NCI-H2227 treated with DMSO at 0.1 percent for 48 hours (cell line): Measurements from ENCODE around the gene JAKMIP3.

Experiments used
- DNase-seq: peaks from one replicate; lab custom pipeline; 2025; lab: John Stamatoyannopoulos, UW

The JAKMIP3 gene

DNA sequence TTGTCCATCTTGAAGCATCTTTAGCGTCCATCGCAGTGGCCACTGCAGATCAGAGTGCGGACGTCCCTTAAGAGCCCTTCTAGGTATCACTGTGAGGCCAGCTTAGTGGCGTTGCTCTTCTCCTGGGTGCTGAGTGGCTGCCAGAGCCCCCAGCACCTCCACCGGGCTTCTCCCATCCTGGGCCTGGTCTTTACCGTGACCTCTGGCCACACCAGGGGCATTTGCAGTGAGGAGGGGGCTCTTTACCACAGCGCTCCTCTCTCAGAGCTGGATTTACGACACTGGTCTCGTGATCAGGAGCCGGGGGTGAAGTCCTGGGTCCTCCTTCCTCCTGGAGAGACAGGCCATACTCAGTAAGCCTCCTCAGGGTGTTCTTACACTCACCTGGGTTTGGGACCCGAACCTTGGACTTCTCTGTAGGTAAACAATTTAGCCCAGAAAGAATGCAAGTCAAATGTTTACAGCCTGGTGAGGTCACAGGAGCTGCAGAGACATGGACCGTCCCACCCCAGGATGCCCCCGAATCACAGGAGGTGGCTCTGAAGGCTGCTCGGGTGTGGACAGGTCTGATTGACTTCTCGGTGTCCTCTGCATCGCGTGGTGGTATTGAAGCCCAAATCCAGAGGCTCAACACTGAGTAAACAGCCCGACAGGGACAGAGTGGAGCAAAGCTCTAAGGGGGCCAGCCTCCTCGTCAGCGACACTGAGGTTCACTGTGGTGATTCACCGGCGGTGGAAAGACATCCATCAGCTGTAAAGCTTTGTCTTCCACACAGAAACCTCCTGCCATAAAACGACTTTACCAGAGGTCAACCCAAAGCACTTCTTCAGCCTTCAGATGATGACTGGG, 33.0 kb downstream of the JAKMIP3 start:
- no peak for DNase-seq

GRCh38 chr10:132099389-132100090, 33.8 kb downstream of the JAKMIP3 start:
- no peak for DNase-seq

DNA sequence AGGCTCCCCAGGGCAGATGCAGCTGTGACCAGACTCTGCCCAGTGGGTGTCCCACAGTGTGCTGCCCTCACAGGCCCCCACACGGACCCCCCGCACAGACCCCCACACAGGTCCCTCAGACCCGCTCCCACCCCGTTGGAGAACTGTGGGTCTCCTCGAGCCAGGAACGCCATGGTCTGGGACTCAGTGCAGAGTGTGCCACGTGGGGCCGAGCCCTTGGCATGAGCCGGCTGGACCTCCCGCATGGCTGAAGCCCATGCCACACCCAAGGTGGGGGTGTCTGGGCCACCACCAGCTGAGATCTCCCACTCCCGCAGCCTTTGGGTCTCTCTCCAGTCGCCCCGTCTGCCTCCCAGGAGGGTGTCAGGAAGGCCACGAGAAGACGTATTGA, 34.3 kb downstream of the JAKMIP3 start:
- no peak for DNase-seq

GRCh38 chr10:132100556-132101349, 35.0 kb downstream of the JAKMIP3 start:
- no peak for DNase-seq

DNA sequence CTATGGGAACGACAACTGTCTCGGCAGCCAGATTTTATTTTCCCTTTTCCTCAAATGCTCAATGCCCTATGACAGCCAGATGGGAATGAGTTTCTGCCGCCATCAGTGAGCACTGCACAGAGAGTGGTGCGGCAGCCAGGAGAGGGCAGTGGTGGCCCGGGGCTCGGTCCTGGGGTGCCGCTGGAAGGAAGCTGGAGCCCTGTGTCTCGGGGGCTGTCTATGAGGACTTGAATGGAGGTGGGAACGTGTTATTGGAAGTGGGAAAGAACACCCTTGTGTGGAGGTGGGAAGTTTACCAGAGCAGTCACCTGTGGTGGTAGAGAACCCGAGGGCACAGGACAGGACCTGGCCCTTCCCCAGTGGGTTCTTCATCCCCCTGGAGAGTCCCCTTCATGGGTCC, 35.8 kb downstream of the JAKMIP3 start:
- DNase-seq: no peak

GRCh38 chr10:132102071-132102716, 36.4 kb downstream of the JAKMIP3 start:
- no peak for DNase-seq

DNA sequence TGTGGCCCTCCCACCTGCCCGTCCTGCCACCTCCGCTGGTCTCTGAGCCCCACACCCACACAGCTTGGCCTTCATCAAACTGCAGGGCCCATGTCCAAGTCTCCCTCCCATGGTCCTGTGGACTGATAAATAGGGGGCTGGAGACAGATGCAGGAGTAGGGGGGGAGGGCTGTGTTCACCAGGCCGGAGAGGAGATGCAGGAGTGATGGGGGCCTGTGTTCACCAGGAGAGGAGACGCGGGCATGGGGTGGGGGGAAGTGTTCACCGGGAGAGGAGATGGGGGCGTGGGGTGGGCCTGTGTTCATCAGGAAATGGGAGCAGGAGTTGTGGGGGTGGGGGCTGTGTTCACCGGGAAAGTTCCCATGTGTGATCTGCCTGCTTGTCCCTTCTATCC, 37.0 kb downstream of the JAKMIP3 start:
- no peak for DNase-seq

DNA sequence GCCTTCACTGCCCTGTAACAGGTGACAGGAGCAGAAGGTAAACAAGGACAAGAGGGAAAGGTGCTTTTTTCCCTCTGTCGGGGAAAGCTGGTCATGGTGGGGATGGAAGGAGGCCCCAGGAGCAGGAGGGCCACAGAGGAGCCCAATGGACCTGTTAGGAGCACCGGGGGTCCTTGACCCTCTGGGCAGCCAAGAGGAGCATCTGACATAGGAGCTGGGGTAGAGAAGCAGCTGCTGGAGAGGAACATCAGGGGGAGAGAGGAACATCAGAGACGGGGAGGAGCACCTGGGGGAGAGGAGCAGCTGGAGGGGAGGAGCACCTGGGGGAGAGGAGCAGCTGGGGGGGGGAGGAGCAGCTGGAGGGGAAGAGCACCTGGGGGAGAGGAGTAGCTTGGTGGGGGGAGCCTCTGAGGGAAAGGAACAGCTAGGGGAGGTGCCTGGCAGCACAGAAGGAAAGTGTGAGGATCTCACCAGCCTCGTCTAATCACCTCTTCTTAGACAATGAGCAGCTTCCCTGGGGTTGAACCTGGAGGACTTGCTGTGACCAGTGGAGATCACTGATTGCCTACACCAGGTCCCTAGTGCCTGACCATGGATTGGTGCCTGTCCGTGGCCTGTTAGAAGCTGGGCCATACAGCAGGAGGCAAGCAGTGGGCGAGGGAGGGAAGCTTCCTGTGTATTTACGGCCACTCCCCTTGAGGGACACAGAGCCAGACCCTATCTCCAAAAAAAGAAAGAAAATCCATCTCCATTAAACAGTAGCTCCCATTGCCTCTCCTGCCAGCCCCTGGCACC, 37.6 kb downstream of the JAKMIP3 start:
- no peak for DNase-seq

- DNase-seq: no peak
Observed at GRCh38 chr10:132104062-132104461, 38.3 kb downstream of the JAKMIP3 start.

GRCh38 chr10:132104471-132105301, 38.9 kb downstream of the JAKMIP3 start:
- DNase-seq: no peak

- DNase-seq: no peak
Observed at GRCh38 chr10:132105302-132105995, 39.7 kb downstream of the JAKMIP3 start.

- no peak for DNase-seq
Observed at GRCh38 chr10:132106431-132106830, 40.7 kb downstream of the JAKMIP3 start.

- no peak for DNase-seq
Observed at GRCh38 chr10:132107186-132107948, 41.6 kb downstream of the JAKMIP3 start.

GRCh38 chr10:132107949-132108877, 42.5 kb downstream of the JAKMIP3 start:
- no peak for DNase-seq

DNA sequence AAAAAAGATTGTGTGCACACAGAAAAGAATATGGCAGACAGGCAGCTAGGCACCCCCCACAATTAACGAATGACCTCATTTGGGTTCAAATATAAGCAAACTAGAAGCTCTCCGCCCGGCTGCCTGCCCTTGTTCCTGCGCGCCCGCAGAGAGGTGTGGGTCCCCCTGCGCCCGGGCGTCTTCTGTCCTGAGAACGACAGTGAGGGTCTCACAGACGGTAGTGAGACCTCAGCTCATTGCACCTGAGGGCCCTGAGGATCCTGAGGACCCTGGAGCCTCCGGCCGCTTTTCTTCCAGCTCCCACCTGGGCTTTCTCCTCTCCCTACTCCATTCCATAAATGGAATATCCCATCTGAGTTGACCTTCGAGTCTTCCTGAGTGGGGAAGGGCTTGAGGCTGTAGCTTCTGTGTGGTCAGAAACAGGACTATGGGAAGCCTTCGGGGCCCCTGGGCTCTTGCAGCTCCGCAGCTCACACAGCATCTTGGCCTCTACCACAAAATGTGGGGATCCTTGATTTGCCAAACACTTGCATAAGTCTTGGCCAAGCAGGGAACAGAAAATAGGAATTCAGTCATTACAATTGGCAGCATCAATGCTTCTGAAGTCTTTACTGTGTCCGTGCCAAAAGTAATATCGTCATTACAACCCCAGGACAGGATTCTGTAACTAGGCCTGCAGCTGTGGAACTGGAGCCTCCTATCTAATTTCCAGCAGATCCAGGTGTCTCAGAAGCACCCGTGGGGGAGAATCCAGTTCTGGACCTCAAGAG, 43.8 kb downstream of the JAKMIP3 start:
- no peak for DNase-seq

- no peak for DNase-seq
Observed at GRCh38 chr10:132110111-132110521, 44.4 kb downstream of the JAKMIP3 start.

GRCh38 chr10:132110713-132111112, 45.0 kb downstream of the JAKMIP3 start:
- no peak for DNase-seq
